Endothelial cell of umbilical vein (primary cell): ENCODE measurements around the gene BRF1. TPM values are rescaled to one million over a fixed set of nuclear protein-coding genes. Genes with fewer than 3 reads are reported as not detected.

ENCODE experiments used
- BruUV-seq: library from RNA; stranded (reverse); fragments of 400-500 nt; replicated peaks from 2 replicates; lab custom pipeline; 2021; lab: Mats Ljungman, UMichigan
- CTCF ChIA-PET: fragments of 300-600, 350-600 bp; sonication (Branson Sonifier 250); formaldehyde crosslinking; loops from one replicate; lab custom pipeline; 2021; ENCODE audit warnings: antibody characterized with exemption, inconsistent platforms; lab: Charles Lee
- POLR2A ChIA-PET: fragments of 300-600, 350-600 bp; sonication (Branson Sonifier 250); formaldehyde crosslinking; loops from one replicate; lab custom pipeline; 2021; ENCODE audit warnings: antibody characterized with exemption, inconsistent platforms; lab: Charles Lee
- DNase-seq: peaks from one replicate; pipeline ENCODE4 v3.0.0-alpha.2; 2011; ENCODE audit warnings: low read depth, low spot score
- FAIRE-seq: peaks from 2 replicates; lab custom pipeline; 2011; peaks lifted over from hg19 to GRCh38; lab: Jason Lieb, UNC
- H2AFZ ChIP-seq: 2 replicates; pipeline ENCODE4 v1.6.0; 2012; ENCODE audit warnings: low read depth, low read length, control low read depth, inconsistent platforms
- H3K27ac ChIP-seq: 2 replicates; pipeline ENCODE4 v1.5.1; 2011; ENCODE audit warnings: low read depth, mild to moderate bottlenecking, control low read depth, low read length, moderate library complexity; ENCODE audit not compliant: insufficient read depth
- H3K27me3 ChIP-seq, 2 experiments: 2 replicates each; pipeline versions ENCODE4 v1.6.0 to v1.6.1; 2011; ENCODE audit warnings: low read length in 2 of 2, mixed read lengths in 1 of 2; ENCODE audit not compliant: control insufficient read depth in 2 of 2, insufficient read depth in 2 of 2
- H3K36me3 ChIP-seq, 2 experiments: 2 replicates in 1 of 2; 3 replicates in 1 of 2; pipeline ENCODE4 v1.5.1; 2011; ENCODE audit warnings: low read length in 2 of 2, mild to moderate bottlenecking in 1 of 2, moderate library complexity in 1 of 2; ENCODE audit not compliant: control insufficient read depth in 2 of 2, insufficient read depth in 2 of 2; ENCODE audit errors: extremely low read depth in 1 of 2
- H3K4me1 ChIP-seq: 3 replicates; pipeline ENCODE4 v1.5.1; 2011; ENCODE audit warnings: mild to moderate bottlenecking, low read length; ENCODE audit not compliant: control insufficient read depth, insufficient read depth; ENCODE audit errors: extremely low read depth
- H3K4me2 ChIP-seq: 2 replicates; pipeline ENCODE4 v1.6.1; 2011; ENCODE audit warnings: low read length, control low read depth, mixed read lengths; ENCODE audit not compliant: insufficient read depth
- H3K4me3 ChIP-seq, 3 experiments: fragments of 200-600 bp in 1 of 3; sonication (generic), shearing (Covaris generic) in 1 of 3; replicated peaks in 1 of 3; 2 replicates each; pipeline ENCODE4 v1.5.1; 2011 to 2016; ENCODE audit warnings: control low read depth in 3 of 3, low read length in 3 of 3, mild to moderate bottlenecking in 2 of 3, inconsistent platforms in 1 of 3, low read depth in 1 of 3, moderate library complexity in 1 of 3; ENCODE audit not compliant: insufficient read depth in 1 of 3
- H3K79me2 ChIP-seq: 2 replicates; pipeline ENCODE4 v1.6.0; 2012; ENCODE audit warnings: low read length, inconsistent platforms; ENCODE audit not compliant: control insufficient read depth, insufficient read depth
- H3K9ac ChIP-seq: replicated peaks from 2 replicates; pipeline ENCODE3; 2011; ENCODE audit warnings: low read length, control low read depth; ENCODE audit not compliant: insufficient read depth; ENCODE audit errors: extremely low read depth
- H3K9me1 ChIP-seq: replicated peaks from 3 replicates; pipeline ENCODE4 v1.6.0; 2011; ENCODE audit warnings: mild to moderate bottlenecking, low read length; ENCODE audit not compliant: control insufficient read depth, insufficient read depth; ENCODE audit errors: extremely low read depth
- H3K9me3 ChIP-seq: replicated peaks from 2 replicates; pipeline ENCODE4 v1.5.1; 2012; ENCODE audit warnings: low read length, inconsistent platforms; ENCODE audit not compliant: control insufficient read depth, insufficient read depth
- H4K20me1 ChIP-seq: replicated peaks from 2 replicates; pipeline ENCODE3; 2011; ENCODE audit warnings: mild to moderate bottlenecking, low read length; ENCODE audit not compliant: control insufficient read depth, insufficient read depth; ENCODE audit errors: extremely low read depth
- CTCF ChIP-seq, 2 donors: IDR thresholded peaks; 1 replicate in 1 of 2; 2 replicates in 1 of 2; pipeline ENCODE4 v1.5.1; 2011; ENCODE audit warnings: low read length in 2 of 2, mild to moderate bottlenecking in 2 of 2, moderate library complexity in 2 of 2, control low read depth in 1 of 2, inconsistent platforms in 1 of 2, low read depth in 1 of 2; ENCODE audit not compliant: insufficient read depth in 1 of 2; ENCODE audit errors: extremely low read depth in 1 of 2
- EZH2 ChIP-seq: IDR thresholded peaks from 2 replicates; pipeline ENCODE4 v1.6.1; 2012; ENCODE audit warnings: borderline replicate concordance, low read depth, mild to moderate bottlenecking, moderate library complexity, low read length, inconsistent platforms; ENCODE audit not compliant: severe bottlenecking
- FOS ChIP-seq: IDR thresholded peaks from 2 replicates; pipeline ENCODE4 v1.6.1; 2011; ENCODE audit warnings: mild to moderate bottlenecking, low read length, moderate library complexity, borderline replicate concordance; ENCODE audit not compliant: insufficient read depth
- GATA2 ChIP-seq: IDR thresholded peaks from 2 replicates; pipeline ENCODE4 v1.7.0; 2011; ENCODE audit warnings: low read depth, mild to moderate bottlenecking, moderate library complexity, mixed read lengths, low read length; ENCODE audit not compliant: insufficient read length, insufficient read depth
- JUN ChIP-seq: IDR thresholded peaks from 2 replicates; pipeline ENCODE4 v1.6.1; 2011; ENCODE audit warnings: borderline replicate concordance, low read depth; ENCODE audit not compliant: insufficient read length, insufficient read depth
- MYC ChIP-seq: IDR thresholded peaks from one replicate; pipeline ENCODE4 v1.6.1; 2011; ENCODE audit warnings: mild to moderate bottlenecking, low read depth, low read length
- POLR2A ChIP-seq: IDR thresholded peaks from 2 replicates; pipeline ENCODE4 v1.6.1; 2012; ENCODE audit warnings: low read depth, mild to moderate bottlenecking, control low read depth, low read length
- POLR2AphosphoS5 ChIP-seq: IDR thresholded peaks from 2 replicates; pipeline ENCODE4 v1.6.1; 2012; ENCODE audit warnings: low read depth, mild to moderate bottlenecking, control low read depth, low read length, moderate library complexity; ENCODE audit not compliant: insufficient read depth
- dilution Hi-C: fragments of 300-500 bp; cut with MboI; formaldehyde crosslinking; loops from one replicate; pipeline ENCODE4 v1.15.0; 2019; ENCODE audit warnings: low sequenced_read_pairs; ENCODE audit not compliant: extremely low pct_ligation_motif_present
- intact Hi-C: fragments of 100-400 bp; cut with micrococcal nuclease; formaldehyde crosslinking; loops from one replicate; pipeline ENCODE4 v1.10.0; 2022
- polyA plus RNA-seq, 4 experiments: library from polyadenylated mRNA; depleted of rRNA in 3 of 4; stranded (reverse) in 3 of 4; unstranded in 1 of 4; fragments of >200 nt; gene quantifications; 2 replicates each; pipeline versions ENCODE4 v1.2.1 to v1.2.3, GENCODE V29; 2011 to 2012; ENCODE audit warnings: missing spikeins in 1 of 4
- total RNA-seq: library from RNA; stranded (reverse); gene quantifications from 2 replicates; pipeline ENCODE4 v1.2.3, GENCODE V29; 2021
- TF ChIP-seq, protein P1 (sequence below): IDR thresholded peaks from 2 replicates; pipeline ENCODE4 v1.6.1; 2011; ENCODE audit not compliant: insufficient read depth, insufficient read length

The BRF1 gene
- total and polyA plus RNA-seq, 2 donors (not counting 3 experiments of a cell fraction or from before 2014, with no cell fraction given): 19.0 to 47.2 TPM

DNA sequence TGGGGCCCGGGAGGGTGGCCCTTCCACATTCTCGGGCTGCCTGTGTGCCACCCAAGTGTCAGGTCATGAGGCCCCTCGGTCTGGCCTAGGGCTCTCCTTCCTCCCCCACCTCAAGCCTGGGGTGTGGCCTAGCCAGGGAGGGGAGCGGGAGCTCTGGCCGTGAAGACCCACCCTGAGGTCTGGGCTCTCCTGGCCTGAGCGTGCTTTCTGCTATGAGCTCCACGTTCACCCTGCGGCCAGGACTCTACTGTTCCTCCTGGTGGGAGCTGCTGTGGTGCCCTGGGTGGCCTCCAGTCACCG is 25.7 kb upstream of the BRF1 start:
- TF ChIP-seq MYC: no peak
- no peak for TF ChIP-seq JUN
- no peak for TF ChIP-seq POLR2AphosphoS5
- no peak for TF ChIP-seq FOS
- no peak for TF ChIP-seq POLR2A
- TF ChIP-seq EZH2: no peak
- TF ChIP-seq, protein P1, sequence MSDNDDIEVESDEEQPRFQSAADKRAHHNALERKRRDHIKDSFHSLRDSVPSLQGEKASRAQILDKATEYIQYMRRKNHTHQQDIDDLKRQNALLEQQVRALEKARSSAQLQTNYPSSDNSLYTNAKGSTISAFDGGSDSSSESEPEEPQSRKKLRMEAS: no peak
- TF ChIP-seq CTCF (IDR thresholded peaks at IDR 0.05; ENCODE audit: extremely low read depth in 1 of 2, insufficient read depth in 1 of 2, low read depth in 1 of 2, low read length in 2 of 2): no peak
- no peak for TF ChIP-seq GATA2
- no TSS peak for BruUV-seq
- Histone ChIP-seq H3K27ac (no peak overlapping the region), H3K9ac (no peak overlapping the region), H3K9me1 (no peaks in the 10 kb centered on the region), H3K9me3 (no peaks in the 10 kb centered on the region), H3K4me1 (peaks cover 11% of the 10 kb centered on the region), H3K27me3 (no peaks in the 10 kb centered on the region), H2AFZ (no peak overlapping the region), H4K20me1 (no peaks in the 10 kb centered on the region), H3K79me2 (peaks cover 12% of the 10 kb centered on the region), H3K4me2 (no peak overlapping the region), H3K36me3 (no peaks in the 10 kb centered on the region), H3K4me3 (no peak overlapping the region)
- intact Hi-C loops: no loop called here
- FAIRE-seq (no peak), DNase-seq (no peak)
- ChIA-PET POLR2A (no interaction called here), CTCF (no interaction called here)
- dilution Hi-C loops: no loop called here
